ENCODE results near the gene STK32A.
"Not testable (repeated sequence)": the region's sequence is repeated elsewhere in the genome, so short reads cannot be mapped to it uniquely, and the experiment has no call there.

STK32A gene

DNA sequence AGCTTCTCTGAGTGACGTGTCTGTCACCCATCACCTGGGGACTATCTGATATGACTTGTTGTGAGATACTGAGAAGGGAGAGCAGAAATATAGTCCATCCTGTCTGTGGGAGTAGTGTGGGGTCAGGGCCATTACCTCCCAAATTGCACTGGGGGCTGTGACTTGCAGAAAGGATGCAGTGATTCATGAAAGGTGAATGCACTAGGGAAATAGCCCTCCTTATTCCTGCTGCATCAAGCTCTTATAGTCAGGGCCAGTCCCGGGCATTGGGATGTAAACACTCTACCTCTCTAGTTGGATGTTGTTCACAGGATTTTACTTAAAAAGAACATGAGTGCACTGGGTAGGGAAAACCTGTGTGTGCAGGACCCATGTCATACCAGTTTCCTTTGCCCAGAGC is 124.8 kb downstream of the STK32A start:
- Histone ChIP-seq H3K9ac (ENCODE audit: low read depth, low read length, poor library complexity, severe bottlenecking) (no peak overlapping the region), H3K9me3 (ENCODE audit: insufficient read depth, low read depth, low read length) (no peaks in the 10 kb centered on the region), H3F3A (ENCODE audit: low read depth) (no peaks in the 10 kb centered on the region), H2AFZ (ENCODE audit: low read length) (no peak overlapping the region), H4K20me1 (ENCODE audit: insufficient read depth, low read length, poor library complexity, severe bottlenecking) (no peaks in the 10 kb centered on the region), H3K4me2 (ENCODE audit: low read depth, low read length, poor library complexity, severe bottlenecking) (no peak overlapping the region), H3K27me3 (ENCODE audit: insufficient read depth, low read length, poor library complexity, severe bottlenecking) (no peaks in the 10 kb centered on the region), H3K4me3 (ENCODE audit: low read length, poor library complexity, severe bottlenecking) (no peak overlapping the region), H3K4me1 (ENCODE audit: insufficient read depth, low read length, poor library complexity, severe bottlenecking) (no peaks in the 10 kb centered on the region), H3K79me2 (ENCODE audit: insufficient read depth, low read length) (no peaks in the 10 kb centered on the region), H3K36me3 (ENCODE audit: insufficient read depth, low read length) (no peaks in the 10 kb centered on the region), H3K9me2 (replicated peaks; ENCODE audit: low read depth, low read length) (no peaks in the 10 kb centered on the region)
- TF ChIP-seq CTCF (conservative IDR thresholded peaks at IDR 0.05; ENCODE audit: low read length) = no peak
- TF ChIP-seq EZH2phosphoT487 (IDR thresholded peaks at IDR 0.05; ENCODE audit: borderline replicate concordance) = no peak

DNA sequence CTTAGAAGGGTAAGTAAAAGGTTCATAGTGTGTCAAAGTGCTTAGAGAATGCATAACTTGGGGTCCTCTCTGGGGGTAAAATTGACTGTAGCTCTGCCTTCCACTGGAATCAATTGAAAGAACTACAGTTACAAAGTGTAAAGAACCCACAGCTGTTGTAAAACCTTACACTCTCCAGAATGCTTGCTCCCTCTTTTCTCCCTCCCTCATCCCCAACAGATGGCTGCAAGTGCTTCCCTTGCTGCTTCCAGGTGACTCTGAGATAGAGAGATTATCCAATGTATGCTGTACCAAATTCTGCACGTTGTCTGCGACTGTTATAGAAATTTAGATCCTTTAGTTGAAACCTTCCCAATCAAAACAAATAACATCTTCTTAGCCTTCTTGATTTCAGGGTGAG is 126.0 kb downstream of the STK32A start:
- Histone ChIP-seq H3K36me3 (ENCODE audit: insufficient read depth, low read length) (no peaks in the 10 kb centered on the region), H3K4me1 (ENCODE audit: insufficient read depth, low read length, poor library complexity, severe bottlenecking) (no peaks in the 10 kb centered on the region), H3K4me3 (ENCODE audit: low read length, poor library complexity, severe bottlenecking) (no peak overlapping the region), H3K9ac (ENCODE audit: low read depth, low read length, poor library complexity, severe bottlenecking) (no peak overlapping the region), H2AFZ (ENCODE audit: low read length) (no peak overlapping the region), H3K9me3 (ENCODE audit: insufficient read depth, low read depth, low read length) (no peaks in the 10 kb centered on the region), H3F3A (ENCODE audit: low read depth) (no peaks in the 10 kb centered on the region), H3K27me3 (ENCODE audit: insufficient read depth, low read length, poor library complexity, severe bottlenecking) (no peaks in the 10 kb centered on the region), H4K20me1 (ENCODE audit: insufficient read depth, low read length, poor library complexity, severe bottlenecking) (no peaks in the 10 kb centered on the region), H3K4me2 (ENCODE audit: low read depth, low read length, poor library complexity, severe bottlenecking) (no peak overlapping the region), H3K9me2 (replicated peaks; ENCODE audit: low read depth, low read length) (no peaks in the 10 kb centered on the region), H3K79me2 (ENCODE audit: insufficient read depth, low read length) (no peaks in the 10 kb centered on the region)
- TF ChIP-seq EZH2phosphoT487 (IDR thresholded peaks at IDR 0.05; ENCODE audit: borderline replicate concordance) (no peak), CTCF (conservative IDR thresholded peaks at IDR 0.05; ENCODE audit: low read length) (no peak)

DNA sequence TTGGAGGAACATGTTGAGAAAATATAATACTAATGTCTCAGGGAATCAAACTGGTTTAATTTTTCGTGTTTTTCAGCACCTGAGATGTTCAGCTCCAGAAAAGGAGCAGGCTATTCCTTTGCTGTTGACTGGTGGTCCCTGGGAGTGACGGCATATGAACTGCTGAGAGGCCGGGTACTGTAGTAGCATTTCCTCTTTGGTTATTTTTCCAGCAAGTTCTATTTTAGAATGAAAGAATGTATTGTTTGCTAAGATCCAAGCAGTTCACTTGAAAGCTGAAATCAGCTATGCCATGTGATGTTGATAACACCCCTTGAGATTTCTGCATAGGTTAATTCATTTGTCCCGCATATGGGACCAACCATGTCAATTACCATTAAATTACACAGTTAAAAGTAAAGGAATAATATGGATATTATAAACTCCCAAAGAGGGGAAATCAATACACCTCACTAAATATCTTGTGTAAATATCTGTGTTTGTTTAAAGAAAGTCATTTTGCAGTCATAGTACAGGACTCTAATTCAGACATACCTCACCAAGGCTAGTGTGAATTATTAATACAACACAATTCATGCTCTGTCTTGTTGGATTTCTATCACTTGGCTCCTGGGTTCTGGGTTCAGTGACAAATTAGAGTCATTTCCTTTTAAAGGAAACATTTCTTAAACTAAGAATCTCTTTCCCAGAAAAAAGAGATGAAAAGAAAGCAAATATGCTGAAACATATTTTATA is 126.8 kb downstream of the STK32A start:
- H3K9me3 ChIP-seq (ENCODE audit: insufficient read depth, low read depth, low read length) = no peaks in the 10 kb centered on the region
- no peak overlapping the region for H3K4me2 ChIP-seq (ENCODE audit: low read depth, low read length, poor library complexity, severe bottlenecking)
- TF ChIP-seq EZH2phosphoT487 (IDR thresholded peaks at IDR 0.05; ENCODE audit: borderline replicate concordance) (no peak), CTCF (conservative IDR thresholded peaks at IDR 0.05; ENCODE audit: low read length) (no peak)
- no peaks in the 10 kb centered on the region for H4K20me1 ChIP-seq (ENCODE audit: insufficient read depth, low read length, poor library complexity, severe bottlenecking)
- H3F3A ChIP-seq (ENCODE audit: low read depth) = no peaks in the 10 kb centered on the region
- no peaks in the 10 kb centered on the region for H3K79me2 ChIP-seq (ENCODE audit: insufficient read depth, low read length)
- no peak overlapping the region for H2AFZ ChIP-seq (ENCODE audit: low read length)
- H3K4me1 ChIP-seq (ENCODE audit: insufficient read depth, low read length, poor library complexity, severe bottlenecking) = no peaks in the 10 kb centered on the region
- no peaks in the 10 kb centered on the region for H3K36me3 ChIP-seq (ENCODE audit: insufficient read depth, low read length)
- H3K9me2 ChIP-seq (replicated peaks; ENCODE audit: low read depth, low read length) = no peaks in the 10 kb centered on the region
- no peaks in the 10 kb centered on the region for H3K27me3 ChIP-seq (ENCODE audit: insufficient read depth, low read length, poor library complexity, severe bottlenecking)
- H3K4me3 ChIP-seq (ENCODE audit: low read length, poor library complexity, severe bottlenecking) = no peak overlapping the region
- no peak overlapping the region for H3K9ac ChIP-seq (ENCODE audit: low read depth, low read length, poor library complexity, severe bottlenecking)

DNA sequence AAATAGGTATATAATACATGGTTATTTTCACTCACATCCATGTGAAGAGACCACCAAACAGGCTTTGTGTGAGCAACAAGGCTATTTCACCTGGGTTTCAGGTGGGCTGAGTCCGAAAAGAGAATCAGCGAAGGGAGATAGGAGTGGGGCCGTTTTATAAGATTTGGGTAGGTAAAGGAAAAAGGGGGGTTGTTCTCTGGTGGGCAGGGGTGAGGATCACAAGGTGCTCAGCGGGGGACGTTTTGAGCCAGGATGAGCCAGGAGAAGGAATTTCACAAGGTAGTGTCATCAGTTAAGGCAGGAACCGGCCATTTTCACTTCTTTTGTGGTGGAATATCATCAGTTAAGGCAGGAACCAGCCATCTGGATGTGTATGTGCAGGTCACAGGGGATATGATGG is 132.6 kb downstream of the STK32A start:
- not testable (repeated sequence) for H3K36me3 ChIP-seq (ENCODE audit: insufficient read depth, low read length); H3K27me3 ChIP-seq (ENCODE audit: insufficient read depth, low read length, poor library complexity, severe bottlenecking); H4K20me1 ChIP-seq (ENCODE audit: insufficient read depth, low read length, poor library complexity, severe bottlenecking); H3K4me1 ChIP-seq (ENCODE audit: insufficient read depth, low read length, poor library complexity, severe bottlenecking); H2AFZ ChIP-seq (ENCODE audit: low read length); H3F3A ChIP-seq (ENCODE audit: low read depth); H3K4me3 ChIP-seq (ENCODE audit: low read length, poor library complexity, severe bottlenecking); H3K79me2 ChIP-seq (ENCODE audit: insufficient read depth, low read length); H3K9me2 ChIP-seq (replicated peaks; ENCODE audit: low read depth, low read length); H3K9ac ChIP-seq (ENCODE audit: low read depth, low read length, poor library complexity, severe bottlenecking); H3K9me3 ChIP-seq (ENCODE audit: insufficient read depth, low read depth, low read length); H3K4me2 ChIP-seq (ENCODE audit: low read depth, low read length, poor library complexity, severe bottlenecking)

Data from Loucy (cell line).